ENCODE results near the gene SUCLG2. TPM values are rescaled to one million over a fixed set of nuclear protein-coding genes. Genes with fewer than 3 reads are reported as not detected.

SUCLG2 gene
- total and polyA plus RNA-seq, 9 of the 15 experiments (the other 6 are each of a cell fraction or from before 2014, with no cell fraction given), result 10.1 to 41.4 (median 29.0) TPM

DNA sequence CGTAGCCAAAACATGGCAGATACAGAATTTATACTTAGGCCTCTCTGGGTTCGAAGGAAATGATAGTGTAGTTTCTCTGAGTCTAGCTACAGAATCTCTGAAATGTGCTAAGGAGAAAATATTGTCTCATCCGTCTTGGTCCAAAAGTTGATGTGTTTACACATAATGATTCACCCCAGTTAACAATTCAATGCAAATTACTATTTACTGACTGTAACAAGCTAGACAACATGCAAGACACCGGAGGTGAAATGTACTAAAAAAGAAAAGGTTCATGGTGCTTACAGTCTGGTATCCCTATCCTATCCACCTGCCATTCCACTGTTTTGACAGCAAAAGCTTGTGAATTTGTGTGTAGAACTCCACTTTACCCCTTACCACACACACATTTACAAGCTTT, 146.8 kb downstream of the SUCLG2 start:
- Histone ChIP-seq H3K79me2 (ENCODE audit: control insufficient read depth, insufficient read depth, low read length) (no peaks in the 10 kb centered on the region), H3K9ac (ENCODE audit: insufficient read depth in 1 of 2, low read depth in 2 of 2, low read length in 2 of 2) (no peak overlapping the region), H3K36me3 (ENCODE audit: control insufficient read depth, insufficient read depth, low read length) (0 out of 3 replicates have a peak, but pooled peaks cover 2% of the 10 kb centered on the region), H3K9me1 (ENCODE audit: control insufficient read depth, insufficient read depth, low read length) (no peaks in the 10 kb centered on the region), H3K4me2 (ENCODE audit: insufficient read depth, low read length) (no peak overlapping the region), H2AFZ (ENCODE audit: low read depth, low read length) (no peak overlapping the region), H3K4me1 (replicated peaks in 1 of 2; ENCODE audit: control insufficient read depth in 2 of 2, insufficient read depth in 2 of 2, low read length in 2 of 2) (no peaks in the 10 kb centered on the region), H3K9me3 (replicated peaks; ENCODE audit: control insufficient read depth, insufficient read depth, low read depth, low read length) (no peaks in the 10 kb centered on the region), H3K27ac (ENCODE audit: extremely low read depth, low read depth, low read length) (no peak overlapping the region), H3K27me3 (ENCODE audit: control insufficient read depth in 2 of 2, insufficient read depth in 2 of 2, low read length in 2 of 2) (no peaks in the 10 kb centered on the region), H4K20me1 (replicated peaks; ENCODE audit: control insufficient read depth, insufficient read depth, low read length) (no peaks in the 10 kb centered on the region), H3K4me3 (no peak overlapping the region)
- TF ChIP-seq, protein P1, sequence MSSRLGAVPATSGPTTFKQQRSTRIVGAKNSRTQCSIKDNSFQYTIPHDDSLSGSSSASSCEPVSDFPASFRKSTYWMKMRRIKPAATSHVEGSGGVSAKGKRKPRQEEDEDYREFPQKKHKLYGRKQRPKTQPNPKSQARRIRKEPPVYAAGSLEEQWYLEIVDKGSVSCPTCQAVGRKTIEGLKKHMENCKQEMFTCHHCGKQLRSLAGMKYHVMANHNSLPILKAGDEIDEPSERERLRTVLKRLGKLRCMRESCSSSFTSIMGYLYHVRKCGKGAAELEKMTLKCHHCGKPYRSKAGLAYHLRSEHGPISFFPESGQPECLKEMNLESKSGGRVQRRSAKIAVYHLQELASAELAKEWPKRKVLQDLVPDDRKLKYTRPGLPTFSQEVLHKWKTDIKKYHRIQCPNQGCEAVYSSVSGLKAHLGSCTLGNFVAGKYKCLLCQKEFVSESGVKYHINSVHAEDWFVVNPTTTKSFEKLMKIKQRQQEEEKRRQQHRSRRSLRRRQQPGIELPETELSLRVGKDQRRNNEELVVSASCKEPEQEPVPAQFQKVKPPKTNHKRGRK (tag; IDR thresholded peaks at IDR 0.05), result no peak
- no peak for TF ChIP-seq U2AF1 (optimal IDR thresholded peaks at IDR 0.05; ENCODE audit: low read depth, low read length)
- no peak for TF ChIP-seq ZNF586 (CRISPR knock-in tag; conservative IDR thresholded peaks at IDR 0.05)
- TF ChIP-seq RFX1 (IDR thresholded peaks at IDR 0.05), result no peak
- TF ChIP-seq ZBTB8A (IDR thresholded peaks at IDR 0.05; ENCODE audit: partially characterized antibody), result no peak
- TF ChIP-seq ZNF75A (CRISPR knock-in tag; IDR thresholded peaks at IDR 0.05), result no peak
- TF ChIP-seq, protein P2, sequence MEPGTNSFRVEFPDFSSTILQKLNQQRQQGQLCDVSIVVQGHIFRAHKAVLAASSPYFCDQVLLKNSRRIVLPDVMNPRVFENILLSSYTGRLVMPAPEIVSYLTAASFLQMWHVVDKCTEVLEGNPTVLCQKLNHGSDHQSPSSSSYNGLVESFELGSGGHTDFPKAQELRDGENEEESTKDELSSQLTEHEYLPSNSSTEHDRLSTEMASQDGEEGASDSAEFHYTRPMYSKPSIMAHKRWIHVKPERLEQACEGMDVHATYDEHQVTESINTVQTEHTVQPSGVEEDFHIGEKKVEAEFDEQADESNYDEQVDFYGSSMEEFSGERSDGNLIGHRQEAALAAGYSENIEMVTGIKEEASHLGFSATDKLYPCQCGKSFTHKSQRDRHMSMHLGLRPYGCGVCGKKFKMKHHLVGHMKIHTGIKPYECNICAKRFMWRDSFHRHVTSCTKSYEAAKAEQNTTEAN (CRISPR knock-in tag; IDR thresholded peaks at IDR 0.05), result no peak
- intact Hi-C loops (cut with micrococcal nuclease) (no loop called here), in situ Hi-C loops (cut with MboI) (no loop called here)
- no peak for DNase-seq (ENCODE audit: extremely low read depth in 1 of 4, low spot score in 3 of 4)
- ChIA-PET POLR2A (no interaction called here), CTCF (ENCODE audit: low intra/inter-chr PET ratio) (no interaction called here)
- ATAC-seq, result no peak
- BruUV-seq (replicated peaks), result no TSS peak
- no peak for FAIRE-seq
- 97% methylated on average over 4 of the region's 4 CpGs for WGBS (ENCODE audit: insufficient coverage, low coverage, missing lambda C conversion rate)

Measured in K562 (cell line).